H1 (cell line): ENCODE measurements around the gene GOLGA2. TPM values are rescaled to one million over a fixed set of nuclear protein-coding genes. Genes with fewer than 3 reads are reported as not detected.
A peak's percentile ranks its signal among the peaks of the same experiment; 100 is the strongest.

ENCODE experiments used
- CTCF ChIA-PET: fragments of 300-600 bp; sonication (Branson Sonifier 250); formaldehyde crosslinking; loops from one replicate; lab custom pipeline; 2021; ENCODE audit not compliant: partially characterized antibody; lab: Charles Lee
- POLR2A ChIA-PET: fragments of 300-600 bp; sonication (Branson Sonifier 250); formaldehyde crosslinking; loops from one replicate; lab custom pipeline; 2021; ENCODE audit warnings: inconsistent platforms; ENCODE audit not compliant: partially characterized antibody; lab: Charles Lee
- DNase-seq, 2 experiments: peaks; one replicate each; pipeline versions ENCODE4 v3.0.0 to v3.0.0-alpha.2; 2010 to 2022; ENCODE audit warnings: low spot score in 2 of 2, low read depth in 1 of 2, mixed read lengths in 1 of 2
- FAIRE-seq: peaks from 2 replicates; lab custom pipeline; 2011; peaks lifted over from hg19 to GRCh38; lab: Jason Lieb, UNC
- H2AFZ ChIP-seq: 2 replicates; pipeline ENCODE4 v1.8.1; 2012; ENCODE audit warnings: low read length, inconsistent platforms
- H2AK5ac ChIP-seq: 2 replicates; pipeline ENCODE4 v1.6.1; 2013; ENCODE audit warnings: low read depth, low read length
- H2BK120ac ChIP-seq: replicated peaks from 2 replicates; pipeline ENCODE3; 2013; ENCODE audit warnings: low read depth, low read length, inconsistent platforms
- H2BK12ac ChIP-seq: 2 replicates; pipeline ENCODE4 v1.6.1; 2013; ENCODE audit warnings: low read depth, low read length
- H2BK15ac ChIP-seq: 2 replicates; pipeline ENCODE4 v1.6.1; 2013; ENCODE audit warnings: low read length
- H2BK20ac ChIP-seq: 2 replicates; pipeline ENCODE4 v1.6.1; 2013; ENCODE audit warnings: low read length
- H2BK5ac ChIP-seq: 2 replicates; pipeline ENCODE4 v1.6.1; 2013; ENCODE audit warnings: low read depth, low read length
- H3K14ac ChIP-seq: 2 replicates; pipeline ENCODE4 v1.6.1; 2013; ENCODE audit warnings: inconsistent platforms; ENCODE audit not compliant: insufficient read length
- H3K18ac ChIP-seq: 2 replicates; pipeline ENCODE4 v1.6.1; 2013; ENCODE audit warnings: low read length; ENCODE audit errors: extremely low read depth
- H3K23ac ChIP-seq: 2 replicates; pipeline ENCODE4 v1.6.1; 2013; ENCODE audit warnings: inconsistent platforms; ENCODE audit not compliant: insufficient read length
- H3K23me2 ChIP-seq: 2 replicates; pipeline ENCODE4 v1.6.1; 2013; ENCODE audit warnings: low read depth, low read length
- H3K27ac ChIP-seq: 2 replicates; pipeline ENCODE4 v1.6.1; 2011; ENCODE audit warnings: low read depth, low read length, inconsistent platforms
- H3K27me3 ChIP-seq, 4 experiments: replicated peaks in 1 of 4; 1 replicate in 1 of 4; 2 replicates in 3 of 4; pipeline versions ENCODE4 v1.6.1 to v1.8.1; 2011 to 2013; ENCODE audit warnings: low read length in 3 of 4, mild to moderate bottlenecking in 3 of 4, inconsistent platforms in 2 of 4, mixed read lengths in 2 of 4, moderate library complexity in 1 of 4; ENCODE audit not compliant: control insufficient read depth in 3 of 4, insufficient read depth in 3 of 4; ENCODE audit errors: extremely low read depth in 1 of 4
- H3K36me3 ChIP-seq, 4 experiments: 2 replicates each; pipeline versions ENCODE4 v1.6.1 to v1.8.1; 2011 to 2013; ENCODE audit warnings: mild to moderate bottlenecking in 4 of 4, low read length in 3 of 4, moderate library complexity in 2 of 4, control low read depth in 1 of 4, inconsistent platforms in 1 of 4; ENCODE audit not compliant: insufficient read depth in 4 of 4, control insufficient read depth in 2 of 4
- H3K4ac ChIP-seq: replicated peaks from 2 replicates; pipeline ENCODE3; 2013; ENCODE audit warnings: low read length, low read depth, mixed read lengths, inconsistent platforms; ENCODE audit not compliant: insufficient read length
- H3K4me1 ChIP-seq, 4 experiments: replicated peaks in 1 of 4; 1 replicate in 1 of 4; 2 replicates in 3 of 4; pipeline versions ENCODE4 v1.6.1 to v1.8.1; 2011 to 2013; ENCODE audit warnings: low read length in 3 of 4, inconsistent platforms in 2 of 4, mixed read lengths in 1 of 4; ENCODE audit not compliant: insufficient read depth in 4 of 4, control insufficient read depth in 3 of 4
- H3K4me2 ChIP-seq, 2 experiments: 2 replicates each; pipeline versions ENCODE4 v1.6.1 to v1.8.1; 2011 to 2013; ENCODE audit warnings: low read depth in 2 of 2, low read length in 2 of 2, control low read depth in 1 of 2, inconsistent platforms in 1 of 2, mild to moderate bottlenecking in 1 of 2; ENCODE audit not compliant: insufficient read depth in 1 of 2
- H3K4me3 ChIP-seq, 4 experiments: fragments of 200-600, 300-600 bp in 1 of 4; sonication (generic), shearing (Covaris generic), sonication (Bioruptor Twin) in 1 of 4; 2 replicates each; pipeline versions ENCODE4 v1.5.1 to v1.8.1; 2011 to 2016; ENCODE audit warnings: low read length in 4 of 4, low read depth in 3 of 4, control low read depth in 2 of 4, inconsistent platforms in 2 of 4, mild to moderate bottlenecking in 2 of 4, mixed read lengths in 1 of 4, moderate library complexity in 1 of 4; ENCODE audit not compliant: insufficient read depth in 2 of 4; ENCODE audit errors: extremely low read depth in 1 of 4
- H3K56ac ChIP-seq: replicated peaks from 2 replicates; pipeline ENCODE3; 2013; ENCODE audit warnings: low read depth, mild to moderate bottlenecking, mixed read lengths, low read length, inconsistent platforms; ENCODE audit not compliant: insufficient read length
- H3K79me1 ChIP-seq: 2 replicates; pipeline ENCODE4 v1.6.1; 2013; ENCODE audit warnings: low read depth, low read length, control low read depth
- H3K79me2 ChIP-seq, 2 experiments: 2 replicates each; pipeline versions ENCODE4 v1.6.1 to v1.8.1; 2012 to 2013; ENCODE audit warnings: low read length in 2 of 2, mild to moderate bottlenecking in 2 of 2, inconsistent platforms in 1 of 2; ENCODE audit not compliant: insufficient read depth in 2 of 2, control insufficient read depth in 1 of 2
- H3K9ac ChIP-seq, 4 experiments: replicated peaks in 1 of 4; 1 replicate in 1 of 4; 2 replicates in 3 of 4; pipeline versions ENCODE4 v1.6.1 to v1.8.1; 2011 to 2013; ENCODE audit warnings: low read depth in 3 of 4, low read length in 3 of 4, control low read depth in 2 of 4, mild to moderate bottlenecking in 2 of 4, moderate library complexity in 2 of 4, inconsistent platforms in 1 of 4; ENCODE audit errors: extremely low read depth in 1 of 4
- H3K9me3 ChIP-seq, 2 experiments: 2 replicates each; pipeline versions ENCODE4 v1.6.1 to v1.8.1; 2012 to 2013; ENCODE audit warnings: mild to moderate bottlenecking in 2 of 2, moderate library complexity in 2 of 2, control low read depth in 1 of 2, inconsistent platforms in 1 of 2, low read depth in 1 of 2, low read length in 1 of 2, mixed read lengths in 1 of 2; ENCODE audit not compliant: insufficient read depth in 2 of 2
- H4K20me1 ChIP-seq, 2 experiments: replicated peaks in 1 of 2; 2 replicates each; pipeline versions ENCODE3 to v1.8.1; 2011 to 2013; ENCODE audit warnings: inconsistent platforms in 2 of 2, low read length in 2 of 2, mild to moderate bottlenecking in 1 of 2; ENCODE audit not compliant: insufficient read depth in 2 of 2, control insufficient read depth in 1 of 2
- H4K5ac ChIP-seq: 2 replicates; pipeline ENCODE4 v1.6.1; 2013; ENCODE audit warnings: low read length, low read depth, mixed read lengths, inconsistent platforms; ENCODE audit not compliant: insufficient read length
- H4K8ac ChIP-seq: 2 replicates; pipeline ENCODE4 v1.8.0; 2013; ENCODE audit warnings: mild to moderate bottlenecking, moderate library complexity, low read length, inconsistent platforms; ENCODE audit not compliant: insufficient read depth; ENCODE audit errors: extremely low read depth
- H4K91ac ChIP-seq: replicated peaks from 2 replicates; pipeline ENCODE3; 2013; ENCODE audit warnings: low read length, mixed read lengths, inconsistent platforms; ENCODE audit not compliant: insufficient read length
- POLR2AphosphoS5 ChIP-seq: IDR thresholded peaks from 2 replicates; pipeline ENCODE4 v1.6.1; 2011; ENCODE audit warnings: low read depth, low read length
- SUZ12 ChIP-seq: fragments of 200-600 bp; sonication (generic); IDR thresholded peaks from 2 replicates; pipeline ENCODE4 v1.6.1; 2012; ENCODE audit warnings: mild to moderate bottlenecking, inconsistent platforms, low read length, moderate library complexity, mixed read lengths
- WGBS, 2 experiments: shearing (Covaris generic) in 1 of 2; methylation state at CpG; one replicate each; pipeline versions ENCODE4 v1.1.6 to v1.1.7; 2013 to 2015; ENCODE audit warnings: low lambda C conversion rate in 2 of 2, mixed read lengths in 2 of 2, inconsistent platforms in 1 of 2, low coverage in 1 of 2, missing lambda C conversion rate in 1 of 2; ENCODE audit not compliant: insufficient replicate concordance in 2 of 2, insufficient coverage in 1 of 2, insufficient read length in 1 of 2; ENCODE audit errors: extremely low coverage in 1 of 2, missing lambda C conversion rate in 1 of 2; 5-methylcytosine and 5-hydroxymethylcytosine counted together
- polyA plus RNA-seq, 7 experiments: library from polyadenylated mRNA; depleted of rRNA in 3 of 7; stranded (reverse) in 5 of 7; unstranded in 2 of 7; fragments of >200 nt in 5 of 7; fragments of 200-250 nt in 2 of 7; gene quantifications; 1 replicate in 5 of 7; 2 replicates in 1 of 7; 4 replicates in 1 of 7; pipeline versions ENCODE4 v1.2.1 to v1.2.3, GENCODE V29; 2011 to 2013; ENCODE audit warnings: missing spikeins in 2 of 7, mixed read lengths in 2 of 7
- total RNA-seq: library from RNA; stranded (reverse); fragmentation: NEBNext Ultra II Directional; extraction: Animal tissue kit (Norgen Biotek cat#: 25700); gene quantifications from 2 replicates; pipeline ENCODE4 v1.2.1, GENCODE V29; 2021

Gene GOLGA2
- total and polyA plus RNA-seq, 2 of the 8 experiments (the other 6 are each of a cell fraction or from before 2014, with no cell fraction given): 13.1 to 43.6 TPM

- no peaks in the 10 kb centered on the region for H3K79me1 ChIP-seq
Measured at GRCh38 chr9:128242828-128243214, 33.0 kb downstream of the GOLGA2 start.

More at GRCh38 chr9:128242828-128243214, 33.0 kb downstream of the GOLGA2 start:
- Histone ChIP-seq H3K4ac (no peak overlapping the region), H3K27ac (no peak overlapping the region), H4K8ac (no peak overlapping the region), H3K4me3 (no peak overlapping the region), H2BK120ac (no peak overlapping the region), H3K36me3 (peaks cover 0 to 11% (median 4%) of the 10 kb centered on the region in 4 experiments; a peak in 2 of 8 replicates), H2BK5ac (no peak overlapping the region), H3K4me1 (peaks cover 3 to 19% (median 10%) of the 10 kb centered on the region in 4 experiments), H3K9ac (no peak overlapping the region), H2BK12ac (no peak overlapping the region), H3K18ac (no peak overlapping the region), H4K20me1 (peaks cover 2 to 6% of the 10 kb centered on the region in 2 experiments), H3K14ac (no peak overlapping the region), H4K5ac (no peak overlapping the region), H3K23me2 (peaks cover 7% of the 10 kb centered on the region; the same call in 1 of the 2 replicates), H2AFZ (no peak overlapping the region), H3K9me3 (no peaks in the 10 kb centered on the region), H3K27me3 (no peaks in the 10 kb centered on the region), H3K4me2 (no peak overlapping the region), H4K91ac (no peak overlapping the region), H2BK20ac (no peak overlapping the region), H2AK5ac (no peak overlapping the region), H3K23ac (no peak overlapping the region), H3K79me2 (no peaks in the 10 kb centered on the region), H3K56ac (no peak overlapping the region), H2BK15ac (no peak overlapping the region)
- no peak for TF ChIP-seq SUZ12
- 0 out of 2 replicates have a peak, but pooled peaks have one; percentile 19 for TF ChIP-seq POLR2AphosphoS5
- 93% methylated on average over 3 of the region's 7 CpGs; no CpG with 5 or more reads in 1 of the 2 experiments for WGBS, 2 experiments
- FAIRE-seq (no peak), DNase-seq (no peak)
- CTCF ChIA-PET: interaction anchor here (0.6 kb wide), 1 partner anchor 25 kb away, joined by 3 read pairs; no protein-coding TSS in a partner anchor
- POLR2A ChIA-PET: interaction anchor here (0.7 to 3.7 kb wide), 4 partner anchors 12 to 52 kb away, joined by 3 to 16 read pairs (median 3); no protein-coding TSS in a partner anchor
